SK-N-SH (cell line): ENCODE data around the gene EXOC4. TPM values are rescaled to one million over a fixed set of nuclear protein-coding genes. Genes with fewer than 3 reads are reported as not detected.

ENCODE experiments used
- CTCF ChIA-PET: fragments of 300-600, 350-600 bp; formaldehyde crosslinking; extraction: SDS; loops from one replicate; lab custom pipeline; 2021; lab: Yijun Ruan, JAX
- POLR2A ChIA-PET: fragments of 350-600 bp; sonication (Branson Sonifier 250); formaldehyde crosslinking; extraction: SDS; loops from one replicate; lab custom pipeline; 2020; ENCODE audit warnings: antibody characterized with exemption, inconsistent platforms; lab: Yijun Ruan, JAX
- DNase-seq: peaks from one replicate; pipeline ENCODE4 v3.0.0; 2012
- H2AFZ ChIP-seq: fragments of 200-600 bp; sonication (generic); 2 replicates; pipeline ENCODE4 v1.8.1; 2016; ENCODE audit warnings: antibody characterized with exemption, mild to moderate bottlenecking, low read depth
- H3F3A ChIP-seq: fragments of 200-600 bp; sonication (generic); replicated peaks from 2 replicates; pipeline ENCODE3; 2016; ENCODE audit warnings: antibody characterized with exemption, mild to moderate bottlenecking; ENCODE audit not compliant: insufficient read depth
- H3K27ac ChIP-seq, 2 experiments: fragments of 200-500 bp in 1 of 2; fragments of 200-600 bp in 1 of 2; sonication (Bioruptor generic) in 1 of 2; sonication (generic), shearing (Covaris generic) in 1 of 2; 2 replicates each; pipeline versions ENCODE4 v1.5.1 to v1.6.1; 2014 to 2016; ENCODE audit warnings: low read depth in 2 of 2, inconsistent platforms in 1 of 2, low read length in 1 of 2, mild to moderate bottlenecking in 1 of 2, mixed read lengths in 1 of 2
- H3K27me3 ChIP-seq: fragments of 200-600 bp; sonication (generic), shearing (Covaris generic); 2 replicates; pipeline ENCODE4 v1.6.1; 2016; ENCODE audit warnings: mixed run types; ENCODE audit not compliant: insufficient read depth
- H3K36me3 ChIP-seq, 2 experiments: fragments of 200-500 bp in 1 of 2; fragments of 200-600 bp in 1 of 2; sonication (Bioruptor generic) in 1 of 2; sonication (generic) in 1 of 2; replicated peaks in 1 of 2; 2 replicates each; pipeline versions ENCODE3 to v1.5.1; 2014 to 2016; ENCODE audit warnings: low read length in 1 of 2, mild to moderate bottlenecking in 1 of 2; ENCODE audit not compliant: insufficient read depth in 2 of 2, control insufficient read depth in 1 of 2
- H3K4me1 ChIP-seq, 2 experiments: fragments of 200-500 bp in 1 of 2; fragments of 200-600 bp in 1 of 2; sonication (Bioruptor generic) in 1 of 2; sonication (generic), shearing (Covaris generic) in 1 of 2; 2 replicates each; pipeline versions ENCODE4 v1.5.1 to v1.6.1; 2014 to 2016; ENCODE audit warnings: low read depth in 1 of 2, low read length in 1 of 2, mixed run types in 1 of 2; ENCODE audit not compliant: insufficient read depth in 2 of 2, control insufficient read depth in 1 of 2
- H3K4me2 ChIP-seq: fragments of 200-600 bp; sonication (generic), shearing (Covaris generic); 2 replicates; pipeline ENCODE4 v1.6.1; 2017; ENCODE audit warnings: mixed run types
- H3K4me3 ChIP-seq, 2 experiments: fragments of 200-500 bp in 1 of 2; fragments of 200-600 bp in 1 of 2; sonication (Bioruptor generic) in 1 of 2; sonication (generic), shearing (Covaris generic) in 1 of 2; 2 replicates each; pipeline versions ENCODE4 v1.5.1 to v1.8.1; 2014 to 2016; ENCODE audit warnings: low read depth in 2 of 2, inconsistent platforms in 1 of 2, low read length in 1 of 2, mild to moderate bottlenecking in 1 of 2, mixed read lengths in 1 of 2, moderate library complexity in 1 of 2
- H3K79me2 ChIP-seq: fragments of 200-600 bp; sonication (generic); 2 replicates; pipeline ENCODE4 v1.8.1; 2017; ENCODE audit warnings: mild to moderate bottlenecking; ENCODE audit not compliant: insufficient read depth
- H3K9ac ChIP-seq: fragments of 200-600 bp; sonication (generic); 2 replicates; pipeline ENCODE4 v1.6.1; 2017; ENCODE audit warnings: mixed run types
- H3K9me2 ChIP-seq: fragments of 200-600 bp; sonication (generic); 2 replicates; pipeline ENCODE4 v1.6.1; 2017; ENCODE audit warnings: mixed run types
- H3K9me3 ChIP-seq: fragments of 200-600 bp; sonication (generic); 2 replicates; pipeline ENCODE4 v1.6.1; 2017; ENCODE audit warnings: mixed run types, mild to moderate bottlenecking, moderate library complexity
- H4K20me1 ChIP-seq: fragments of 200-600 bp; sonication (generic); 2 replicates; pipeline ENCODE4 v1.6.1; 2017; ENCODE audit warnings: mild to moderate bottlenecking, mixed run types; ENCODE audit not compliant: insufficient read depth
- CHD2 ChIP-seq: fragments of 150-350 bp; IDR thresholded peaks from 2 replicates; pipeline ENCODE4 v1.6.1; 2018; ENCODE audit warnings: low read length; ENCODE audit not compliant: partially characterized antibody
- EP300 ChIP-seq, 2 experiments: IDR thresholded peaks; 2 replicates each; pipeline versions ENCODE4 v1.4.0 to v1.6.1; 2012; ENCODE audit warnings: borderline replicate concordance in 1 of 2, low read depth in 1 of 2, low read length in 1 of 2
- FOSL2 ChIP-seq: IDR thresholded peaks from 2 replicates; pipeline ENCODE4 v1.4.0; 2012; ENCODE audit warnings: low read depth, mild to moderate bottlenecking, moderate library complexity, borderline replicate concordance
- FOXJ3 ChIP-seq: sonication (generic); formaldehyde crosslinking; IDR thresholded peaks from 2 replicates; pipeline ENCODE4 v1.5.1; 2020; ENCODE audit warnings: mild to moderate bottlenecking, missing genetic modification reagents
- FOXM1 ChIP-seq: IDR thresholded peaks from 2 replicates; pipeline ENCODE4 v1.4.0; 2012; ENCODE audit warnings: low read depth, mild to moderate bottlenecking
- GABPA ChIP-seq: IDR thresholded peaks from 2 replicates; pipeline ENCODE4 v1.4.0; 2012; ENCODE audit warnings: low read depth, mild to moderate bottlenecking
- GATA2 ChIP-seq: sonication (generic); formaldehyde crosslinking; IDR thresholded peaks from 2 replicates; pipeline ENCODE4 v1.5.0; 2020; ENCODE audit warnings: mild to moderate bottlenecking, missing genetic modification reagents
- JUND ChIP-seq: IDR thresholded peaks from 2 replicates; pipeline ENCODE4 v1.4.0; 2012
- MEF2A ChIP-seq: IDR thresholded peaks from 2 replicates; pipeline ENCODE4 v1.4.0; 2012; ENCODE audit warnings: low read depth, borderline replicate concordance
- NRF1 ChIP-seq: IDR thresholded peaks from 2 replicates; pipeline ENCODE4 v1.6.1; 2012; ENCODE audit warnings: low read depth, mild to moderate bottlenecking, low read length
- RAD21 ChIP-seq: IDR thresholded peaks from 2 replicates; pipeline ENCODE4 v1.6.1; 2012; ENCODE audit warnings: mild to moderate bottlenecking, low read length
- RCOR1 ChIP-seq: fragments of 150-350 bp; IDR thresholded peaks from 2 replicates; pipeline ENCODE4 v1.6.1; 2017; ENCODE audit warnings: antibody characterized with exemption, low read length
- SIN3A ChIP-seq: IDR thresholded peaks from 2 replicates; pipeline ENCODE4 v1.6.1; 2012; ENCODE audit warnings: low read depth, mild to moderate bottlenecking, low read length, moderate library complexity, borderline replicate concordance
- SMC3 ChIP-seq: IDR thresholded peaks from 2 replicates; pipeline ENCODE4 v1.6.1; 2012; ENCODE audit warnings: low read depth, low read length, improper control_type of control experiment
- TAF1 ChIP-seq: IDR thresholded peaks from 2 replicates; pipeline ENCODE4 v1.6.1; 2012; ENCODE audit warnings: low read depth, mild to moderate bottlenecking, low read length, moderate library complexity, borderline replicate concordance
- TCF12 ChIP-seq: IDR thresholded peaks from 2 replicates; pipeline ENCODE4 v1.4.0; 2012
- YY1 ChIP-seq: IDR thresholded peaks from 2 replicates; pipeline ENCODE4 v1.4.0; 2012; ENCODE audit warnings: low read depth, mild to moderate bottlenecking
- WGBS: methylation state at CpG from one replicate; pipeline ENCODE4 v1.1.6; 2017; ENCODE audit warnings: low lambda C conversion rate; 5-methylcytosine and 5-hydroxymethylcytosine counted together
- polyA plus RNA-seq, 3 experiments: library from polyadenylated mRNA; depleted of rRNA; stranded (reverse); fragments of >200 nt; gene quantifications; 2 replicates each; pipeline ENCODE4 v1.2.3, GENCODE V29; 2012
- TF ChIP-seq, protein P1 (sequence below): fragments of 200-600 bp; sonication (generic); IDR thresholded peaks from 2 replicates; pipeline ENCODE4 v1.6.1; 2017; ENCODE audit warnings: antibody characterized with exemption, mild to moderate bottlenecking, moderate library complexity
- TF ChIP-seq, protein P2 (sequence below): IDR thresholded peaks from 2 replicates; pipeline ENCODE4; 2012

Gene EXOC4
- polyA plus RNA-seq, 1 of the 3 experiments (the other 2 are of a cell fraction), result 37.3 TPM

DNA sequence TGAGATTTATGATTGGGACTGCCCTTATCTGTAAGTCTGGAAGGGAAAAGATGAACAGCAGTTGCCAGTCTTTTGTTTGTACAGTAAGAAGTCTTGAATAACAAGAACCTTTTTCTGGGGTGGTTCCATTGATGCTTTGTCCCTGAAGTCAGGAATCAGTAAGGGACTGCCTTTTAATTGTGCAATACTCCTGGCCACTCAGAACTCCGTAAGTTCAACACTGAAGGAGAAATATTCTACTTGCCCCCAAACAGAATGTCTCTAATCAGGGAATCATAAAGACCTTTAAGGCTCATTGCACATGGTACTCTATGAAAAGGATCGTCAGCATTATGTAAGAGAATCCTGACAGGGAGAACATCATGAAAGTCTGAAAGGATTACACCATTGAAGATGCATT is 361.4 kb downstream of the EXOC4 start:
- Histone ChIP-seq H3K27ac (no peak overlapping the region; a peak in 1 of 4 replicates), H3F3A (peaks cover 4% of the 10 kb centered on the region), H4K20me1 (no peaks in the 10 kb centered on the region), H3K27me3 (no peaks in the 10 kb centered on the region), H3K36me3 (peaks cover 0 to 2% of the 10 kb centered on the region in 2 experiments), H2AFZ (no peak overlapping the region), H3K4me3 (no peak overlapping the region), H3K9me3 (no peaks in the 10 kb centered on the region), H3K4me2 (no peak overlapping the region), H3K4me1 (peaks cover 0 to 19% of the 10 kb centered on the region in 2 experiments; a peak in 2 of 4 replicates), H3K9me2 (no peaks in the 10 kb centered on the region), H3K9ac (no peak overlapping the region), H3K79me2 (peaks cover 5% of the 10 kb centered on the region; the same call in 1 of the 2 replicates)
- CTCF ChIA-PET, result no interaction called here
- POLR2A ChIA-PET, result no interaction called here
- DNase-seq, result no peak
- WGBS, result 94% methylated on average over 2 of the region's 2 CpGs
- no peak for TF ChIP-seq JUND
- TF ChIP-seq, protein P1, sequence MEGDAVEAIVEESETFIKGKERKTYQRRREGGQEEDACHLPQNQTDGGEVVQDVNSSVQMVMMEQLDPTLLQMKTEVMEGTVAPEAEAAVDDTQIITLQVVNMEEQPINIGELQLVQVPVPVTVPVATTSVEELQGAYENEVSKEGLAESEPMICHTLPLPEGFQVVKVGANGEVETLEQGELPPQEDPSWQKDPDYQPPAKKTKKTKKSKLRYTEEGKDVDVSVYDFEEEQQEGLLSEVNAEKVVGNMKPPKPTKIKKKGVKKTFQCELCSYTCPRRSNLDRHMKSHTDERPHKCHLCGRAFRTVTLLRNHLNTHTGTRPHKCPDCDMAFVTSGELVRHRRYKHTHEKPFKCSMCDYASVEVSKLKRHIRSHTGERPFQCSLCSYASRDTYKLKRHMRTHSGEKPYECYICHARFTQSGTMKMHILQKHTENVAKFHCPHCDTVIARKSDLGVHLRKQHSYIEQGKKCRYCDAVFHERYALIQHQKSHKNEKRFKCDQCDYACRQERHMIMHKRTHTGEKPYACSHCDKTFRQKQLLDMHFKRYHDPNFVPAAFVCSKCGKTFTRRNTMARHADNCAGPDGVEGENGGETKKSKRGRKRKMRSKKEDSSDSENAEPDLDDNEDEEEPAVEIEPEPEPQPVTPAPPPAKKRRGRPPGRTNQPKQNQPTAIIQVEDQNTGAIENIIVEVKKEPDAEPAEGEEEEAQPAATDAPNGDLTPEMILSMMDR, result no peak
- TF ChIP-seq TAF1, result no peak
- TF ChIP-seq FOXM1, result no peak
- no peak for TF ChIP-seq FOSL2
- TF ChIP-seq NRF1, result no peak
- no peak for TF ChIP-seq YY1
- TF ChIP-seq MEF2A, result no peak
- TF ChIP-seq SMC3, result no peak
- no peak for TF ChIP-seq SIN3A
- TF ChIP-seq GATA2 (CRISPR knock-in tag), result no peak

DNA sequence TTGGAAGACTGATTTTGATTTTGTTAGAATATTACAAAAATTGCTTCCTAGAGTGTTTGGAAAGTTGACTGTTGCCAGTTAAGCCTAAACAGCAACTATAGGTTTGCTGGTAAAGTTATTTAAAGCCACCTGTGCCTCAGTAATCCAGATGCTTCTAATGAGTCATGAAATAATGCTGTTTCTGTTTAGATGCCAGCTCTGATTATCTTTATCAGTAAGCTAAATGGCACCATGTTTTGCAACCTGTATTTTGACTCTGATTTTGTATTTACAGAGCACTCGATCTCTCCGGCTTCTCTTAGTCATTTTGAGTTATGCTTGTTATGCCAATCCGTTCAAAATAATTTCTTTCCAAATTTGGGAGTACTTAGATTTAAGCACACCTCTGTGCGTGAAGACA is 366.1 kb downstream of the EXOC4 start:
- no peaks in the 10 kb centered on the region for H3K9me3 ChIP-seq
- no peak overlapping the region for H3K9ac ChIP-seq
- TF ChIP-seq RCOR1 (peak; percentile 98), FOXJ3 (CRISPR knock-in tag) (peak; percentile 68; the same call in 1 of the 2 replicates), TAF1 (no peak), RAD21 (peak; percentile 38; the same call in 1 of the 2 replicates), GATA2 (CRISPR knock-in tag) (peak; percentile 92), FOSL2 (no peak), TCF12 (peak; percentile 63), CHD2 (peak; percentile 75), NRF1 (no peak), GABPA (no peak), EP300 (IDR thresholded peaks at IDR 0.05; ENCODE audit: borderline replicate concordance in 1 of 2, low read depth in 1 of 2, low read length in 1 of 2) (peak in 1 of 2 experiments; percentile 96; a peak in 2 of 4 replicates), JUND (0 out of 2 replicates have a peak, but pooled peaks have one; percentile 22)
- TF ChIP-seq, protein P2, sequence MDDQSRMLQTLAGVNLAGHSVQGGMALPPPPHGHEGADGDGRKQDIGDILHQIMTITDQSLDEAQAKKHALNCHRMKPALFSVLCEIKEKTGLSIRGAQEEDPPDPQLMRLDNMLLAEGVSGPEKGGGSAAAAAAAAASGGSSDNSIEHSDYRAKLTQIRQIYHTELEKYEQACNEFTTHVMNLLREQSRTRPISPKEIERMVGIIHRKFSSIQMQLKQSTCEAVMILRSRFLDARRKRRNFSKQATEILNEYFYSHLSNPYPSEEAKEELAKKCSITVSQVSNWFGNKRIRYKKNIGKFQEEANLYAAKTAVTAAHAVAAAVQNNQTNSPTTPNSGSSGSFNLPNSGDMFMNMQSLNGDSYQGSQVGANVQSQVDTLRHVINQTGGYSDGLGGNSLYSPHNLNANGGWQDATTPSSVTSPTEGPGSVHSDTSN, result 0 out of 2 replicates have a peak, but pooled peaks have one; percentile 33
- peak; percentile 17 for DNase-seq
- POLR2A ChIA-PET, result interaction anchor here (0.8 to 1.0 kb wide), 3 partner anchors 13 to 124 kb away, joined by 3 read pairs; no protein-coding TSS in a partner anchor
- peaks cover 0 to 20% of the 10 kb centered on the region in 2 experiments; a peak in 2 of 4 replicates for H3K4me1 ChIP-seq
- CTCF ChIA-PET, result interaction anchor here (0.7 to 1.0 kb wide), 4 partner anchors 10 to 397 kb away, joined by 3 read pairs; no protein-coding TSS in a partner anchor
- no peaks in the 10 kb centered on the region for H4K20me1 ChIP-seq
- H3K79me2 ChIP-seq, result peaks cover 5% of the 10 kb centered on the region; the same call in 1 of the 2 replicates
- peak overlapping the region in 1 of 2 experiments; percentile 99; a peak in 2 of 4 replicates for H3K27ac ChIP-seq
- peaks cover 4% of the 10 kb centered on the region for H3F3A ChIP-seq
- H2AFZ ChIP-seq, result no peak overlapping the region
- no peak overlapping the region for H3K4me2 ChIP-seq
- WGBS, result 63% methylated on average over 4 of the region's 4 CpGs
- no peaks in the 10 kb centered on the region for H3K36me3 ChIP-seq
- no peaks in the 10 kb centered on the region for H3K9me2 ChIP-seq
- H3K4me3 ChIP-seq, result no peak overlapping the region
- no peaks in the 10 kb centered on the region for H3K27me3 ChIP-seq
